IMR-90 (cell line): ENCODE data around the gene DLG5. TPM values are rescaled to one million over a fixed set of nuclear protein-coding genes. Genes with fewer than 3 reads are reported as not detected.
A peak's percentile ranks its signal among the peaks of the same experiment; 100 is the strongest.

Experiments used
- ATAC-seq: fragments of 200-7000 bp; cut with Tn5 transposase; 2 replicates; pipeline ENCODE4 v1.9.1; 2020; ENCODE audit warnings: low read depth, mild to moderate bottlenecking, moderate library complexity
- BruUV-seq: library from RNA; stranded (reverse); fragments of 400-500 nt; replicated peaks from 2 replicates; lab custom pipeline; 2021; lab: Mats Ljungman, UMichigan
- CTCF ChIA-PET: fragments of 300-600 bp; formaldehyde crosslinking; extraction: SDS; loops from one replicate; lab custom pipeline; 2021; ENCODE audit warnings: antibody characterized with exemption; lab: Yijun Ruan, JAX
- POLR2A ChIA-PET: fragments of 300-600 bp; sonication (Branson Sonifier 250); formaldehyde crosslinking; loops from one replicate; lab custom pipeline; 2022; ENCODE audit warnings: antibody characterized with exemption; ENCODE audit not compliant: unreplicated experiment; lab: Charles Lee
- DNase-seq: peaks from one replicate; pipeline ENCODE4 v3.0.0; 2013
- H2AFZ ChIP-seq: replicated peaks from 2 replicates; pipeline ENCODE3; 2013; ENCODE audit warnings: low read length, mild to moderate bottlenecking; ENCODE audit not compliant: poor library complexity
- H2AK5ac ChIP-seq: 2 replicates; pipeline ENCODE4 v1.6.1; 2013; ENCODE audit warnings: low read depth, low read length, inconsistent platforms
- H2AK9ac ChIP-seq: replicated peaks from 2 replicates; pipeline ENCODE3; 2013; ENCODE audit warnings: mild to moderate bottlenecking, low read depth, low read length, moderate library complexity; ENCODE audit not compliant: poor library complexity
- H2BK120ac ChIP-seq: 2 replicates; pipeline ENCODE4 v1.6.1; 2013; ENCODE audit warnings: low read depth, low read length, inconsistent platforms
- H2BK15ac ChIP-seq: 3 replicates; pipeline ENCODE4 v1.6.1; 2013; ENCODE audit warnings: low read depth, low read length, inconsistent platforms
- H2BK20ac ChIP-seq: 2 replicates; pipeline ENCODE4 v1.6.1; 2013; ENCODE audit warnings: low read depth, mild to moderate bottlenecking, inconsistent platforms, low read length, moderate library complexity
- H2BK5ac ChIP-seq: 2 replicates; pipeline ENCODE4 v1.6.1; 2013; ENCODE audit warnings: mild to moderate bottlenecking, low read depth, low read length, inconsistent platforms; ENCODE audit not compliant: poor library complexity, severe bottlenecking
- H3K14ac ChIP-seq: replicated peaks from 2 replicates; pipeline ENCODE4 v1.6.1; 2013; ENCODE audit warnings: low read depth, low read length, inconsistent platforms
- H3K18ac ChIP-seq: 2 replicates; pipeline ENCODE4 v1.6.1; 2013; ENCODE audit warnings: low read depth, low read length, control low read depth
- H3K23ac ChIP-seq: 2 replicates; pipeline ENCODE4 v1.6.1; 2013; ENCODE audit warnings: low read depth, low read length, inconsistent platforms
- H3K27ac ChIP-seq: 2 replicates; pipeline ENCODE4 v1.5.1; 2013; ENCODE audit warnings: mild to moderate bottlenecking, control low read depth, low read length; ENCODE audit not compliant: insufficient read depth
- H3K27me3 ChIP-seq: 2 replicates; pipeline ENCODE4 v1.6.1; 2013; ENCODE audit warnings: low read length; ENCODE audit not compliant: control insufficient read depth, insufficient read depth
- H3K36me3 ChIP-seq: 2 replicates; pipeline ENCODE4 v1.6.1; 2013; ENCODE audit warnings: low read length, mixed read lengths; ENCODE audit not compliant: control insufficient read depth, insufficient read depth
- H3K4ac ChIP-seq: 2 replicates; pipeline ENCODE4 v1.6.1; 2013; ENCODE audit warnings: low read depth, low read length, inconsistent platforms
- H3K4me1 ChIP-seq: 2 replicates; pipeline ENCODE4 v1.6.1; 2013; ENCODE audit warnings: low read length, mixed read lengths; ENCODE audit not compliant: control insufficient read depth, insufficient read depth
- H3K4me2 ChIP-seq: 2 replicates; pipeline ENCODE4 v1.6.1; 2013; ENCODE audit warnings: low read depth, mild to moderate bottlenecking, control low read depth, low read length, moderate library complexity
- H3K4me3 ChIP-seq: 2 replicates; pipeline ENCODE4 v1.5.1; 2013; ENCODE audit warnings: low read depth, mild to moderate bottlenecking, control low read depth, low read length, moderate library complexity; ENCODE audit not compliant: insufficient read depth
- H3K56ac ChIP-seq: 2 replicates; pipeline ENCODE4 v1.6.1; 2013; ENCODE audit warnings: low read length, inconsistent platforms; ENCODE audit not compliant: insufficient read depth; ENCODE audit errors: extremely low read depth
- H3K79me1 ChIP-seq, 2 experiments: 2 replicates each; pipeline ENCODE4 v1.6.1; 2013; ENCODE audit warnings: low read length in 2 of 2, inconsistent platforms in 1 of 2, low read depth in 1 of 2
- H3K9ac ChIP-seq: 2 replicates; pipeline ENCODE4 v1.6.1; 2013; ENCODE audit warnings: low read depth, low read length, control low read depth
- H3K9me1 ChIP-seq: 2 replicates; pipeline ENCODE4 v1.6.1; 2013; ENCODE audit warnings: low read length, inconsistent platforms; ENCODE audit not compliant: insufficient read depth
- H3K9me3 ChIP-seq: 2 replicates; pipeline ENCODE4 v1.6.1; 2013; ENCODE audit warnings: low read length; ENCODE audit not compliant: control insufficient read depth, insufficient read depth
- H4K20me1 ChIP-seq: 2 replicates; pipeline ENCODE4 v1.6.1; 2013; ENCODE audit warnings: low read length, inconsistent platforms; ENCODE audit not compliant: insufficient read depth
- H4K5ac ChIP-seq: 2 replicates; pipeline ENCODE4 v1.6.1; 2013; ENCODE audit warnings: mild to moderate bottlenecking, low read depth, low read length, control low read depth
- H4K8ac ChIP-seq, 2 experiments: 2 replicates each; pipeline ENCODE4 v1.6.1; 2013; ENCODE audit warnings: low read depth in 2 of 2, low read length in 2 of 2, control low read depth in 1 of 2, inconsistent platforms in 1 of 2
- H4K91ac ChIP-seq: 2 replicates; pipeline ENCODE4 v1.6.1; 2013; ENCODE audit warnings: low read depth, low read length, inconsistent platforms; ENCODE audit not compliant: insufficient read depth
- CEBPB ChIP-seq: IDR thresholded peaks from 2 replicates; pipeline ENCODE4 v1.6.1; 2012; ENCODE audit warnings: low read depth, low read length, improper control_type of control experiment
- FOS ChIP-seq: fragments of 150-350 bp; IDR thresholded peaks from 2 replicates; pipeline ENCODE4 v1.6.1; 2016; ENCODE audit warnings: low read depth, low read length
- MAFK ChIP-seq: IDR thresholded peaks from 2 replicates; pipeline ENCODE4 v1.6.1; 2012; ENCODE audit warnings: low read depth, low read length, improper control_type of control experiment
- MAZ ChIP-seq: IDR thresholded peaks from 2 replicates; pipeline ENCODE4 v1.6.1; 2012; ENCODE audit warnings: low read depth, mild to moderate bottlenecking, low read length, improper control_type of control experiment, moderate library complexity, borderline replicate concordance
- WGBS, 2 experiments: methylation state at CpG; one replicate each; pipeline versions ENCODE4 v1.1.5 to v1.1.7; 2013; ENCODE audit warnings: missing lambda C conversion rate in 2 of 2; ENCODE audit not compliant: insufficient read length in 1 of 2; ENCODE audit errors: extremely low coverage in 2 of 2; 5-methylcytosine and 5-hydroxymethylcytosine counted together
- dilution Hi-C: fragments of 300-500 bp; cut with HindIII; formaldehyde crosslinking; loops from one replicate; pipeline ENCODE4 v1.14.3; 2018; ENCODE audit warnings: low sequenced_read_pairs; ENCODE audit not compliant: unreplicated experiment
- in situ Hi-C: fragments of 300-500 bp; cut with MboI; formaldehyde crosslinking; loops from 3 replicates; pipeline ENCODE4 v1.14.3; 2019; ENCODE audit warnings: low sequenced_read_pairs, inconsistent platforms, mixed read lengths
- intact Hi-C: fragments of 100-400 bp; cut with micrococcal nuclease; formaldehyde crosslinking; loops from 2 replicates; pipeline ENCODE4 v1.10.0; 2022
- polyA plus RNA-seq, 3 experiments: library from polyadenylated mRNA; depleted of rRNA; stranded (reverse); fragments of >200 nt; gene quantifications; 2 replicates each; pipeline ENCODE4 v1.2.3, GENCODE V29; 2012; ENCODE audit warnings: low replicate concordance in 1 of 3
- total RNA-seq: library from RNA; depleted of rRNA; stranded (reverse); fragments of >200 nt; gene quantifications from 2 replicates; pipeline ENCODE4 v1.2.3, GENCODE V29; 2012
- TF ChIP-seq, protein P1 (sequence below): fragments of 150-350 bp; IDR thresholded peaks from 2 replicates; pipeline ENCODE4 v1.6.1; 2017; ENCODE audit warnings: mild to moderate bottlenecking, antibody characterized with exemption, low read length, low read depth
- TF ChIP-seq, protein P2 (sequence below): conservative IDR thresholded peaks from 2 replicates; pipeline ENCODE4 v1.5.1; 2012; ENCODE audit warnings: mild to moderate bottlenecking, low read depth, low read length, improper control_type of control experiment

The DLG5 gene
- total and polyA plus RNA-seq, 2 of the 4 experiments (the other 2 are of a cell fraction) = 12.7 to 28.7 TPM

DNA sequence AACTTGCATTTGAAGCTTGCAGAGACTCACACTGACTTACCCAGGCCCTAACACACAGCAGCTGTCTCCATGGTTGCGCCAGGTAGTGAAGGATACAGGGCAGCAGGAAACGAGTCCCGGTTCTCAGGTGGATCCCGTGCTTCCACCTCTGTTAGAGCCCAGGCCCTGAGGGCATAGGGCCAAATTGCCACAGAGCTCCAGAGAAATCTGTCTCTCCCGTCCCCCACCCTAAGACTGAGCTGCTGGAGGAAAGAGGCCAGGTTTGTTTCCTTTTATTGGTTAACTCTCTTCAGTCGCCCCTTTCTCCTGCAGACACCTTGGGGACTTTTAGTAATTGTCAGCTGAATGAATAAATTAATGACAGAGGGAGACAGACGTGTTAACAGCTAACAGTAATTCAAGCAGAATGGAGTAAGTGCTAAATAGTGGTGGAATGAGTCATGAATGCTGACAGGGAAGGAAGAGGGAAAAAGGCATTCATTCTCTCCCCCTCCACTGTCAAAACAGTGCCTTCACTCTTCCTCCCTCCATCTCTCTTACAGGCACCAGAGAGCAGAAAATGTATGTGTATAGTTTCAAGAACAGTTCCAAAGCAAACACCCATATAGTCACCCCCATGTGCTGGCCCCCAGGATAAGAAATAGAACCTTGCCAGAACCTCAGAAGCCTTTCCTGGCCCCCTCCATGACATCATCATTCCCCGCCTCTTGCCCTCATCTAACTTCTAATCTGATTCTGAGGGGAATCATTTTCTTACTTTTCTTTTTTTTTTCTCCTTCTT, 16.8 kb upstream of the DLG5 start:
- BruUV-seq = no TSS peak
- Histone ChIP-seq H3K27me3 (no peaks in the 10 kb centered on the region), H2AFZ (peak overlapping the region; percentile 58), H2AK5ac (peak overlapping the region; percentile 83), H3K18ac (no peak overlapping the region), H3K9me3 (no peaks in the 10 kb centered on the region), H4K91ac (peak overlapping the region; percentile 36), H3K4me1 (peaks cover 14% of the 10 kb centered on the region), H3K9ac (no peak overlapping the region), H3K4ac (peak overlapping the region; percentile 71), H3K14ac (peak overlapping the region; percentile 70), H3K27ac (peak overlapping the region; percentile 45), H2AK9ac (peak overlapping the region; percentile 66), H2BK20ac (peak overlapping the region; percentile 92), H2BK15ac (peak overlapping the region; percentile 69; the same call in 1 of the 3 replicates), H3K23ac (peak overlapping the region; percentile 63; the same call in 1 of the 2 replicates), H2BK120ac (peak overlapping the region; percentile 80), H2BK5ac (peak overlapping the region; percentile 22), H4K5ac (no peak overlapping the region), H3K4me3 (no peak overlapping the region), H3K56ac (no peak overlapping the region), H4K20me1 (peaks cover 2% of the 10 kb centered on the region; the same call in 1 of the 2 replicates), H4K8ac (peak overlapping the region in 1 of 2 experiments; percentile 16; a peak in 1 of 4 replicates), H3K36me3 (no peaks in the 10 kb centered on the region), H3K4me2 (peak overlapping the region; percentile 45), H3K79me1 (no peaks in the 10 kb centered on the region), H3K9me1 (peaks cover 5% of the 10 kb centered on the region; the same call in 1 of the 2 replicates)
- in situ Hi-C loops = no loop called here
- dilution Hi-C loops = no loop called here
- TF ChIP-seq MAFK (0 out of 2 replicates have a peak, but pooled peaks have one; percentile 12), CEBPB (peak; percentile 16; the same call in 1 of the 2 replicates), FOS (peak; percentile 82), MAZ (0 out of 2 replicates have a peak, but pooled peaks have one; percentile 9)
- TF ChIP-seq, protein P1, sequence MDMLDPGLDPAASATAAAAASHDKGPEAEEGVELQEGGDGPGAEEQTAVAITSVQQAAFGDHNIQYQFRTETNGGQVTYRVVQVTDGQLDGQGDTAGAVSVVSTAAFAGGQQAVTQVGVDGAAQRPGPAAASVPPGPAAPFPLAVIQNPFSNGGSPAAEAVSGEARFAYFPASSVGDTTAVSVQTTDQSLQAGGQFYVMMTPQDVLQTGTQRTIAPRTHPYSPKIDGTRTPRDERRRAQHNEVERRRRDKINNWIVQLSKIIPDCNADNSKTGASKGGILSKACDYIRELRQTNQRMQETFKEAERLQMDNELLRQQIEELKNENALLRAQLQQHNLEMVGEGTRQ = no peak
- TF ChIP-seq, protein P2, sequence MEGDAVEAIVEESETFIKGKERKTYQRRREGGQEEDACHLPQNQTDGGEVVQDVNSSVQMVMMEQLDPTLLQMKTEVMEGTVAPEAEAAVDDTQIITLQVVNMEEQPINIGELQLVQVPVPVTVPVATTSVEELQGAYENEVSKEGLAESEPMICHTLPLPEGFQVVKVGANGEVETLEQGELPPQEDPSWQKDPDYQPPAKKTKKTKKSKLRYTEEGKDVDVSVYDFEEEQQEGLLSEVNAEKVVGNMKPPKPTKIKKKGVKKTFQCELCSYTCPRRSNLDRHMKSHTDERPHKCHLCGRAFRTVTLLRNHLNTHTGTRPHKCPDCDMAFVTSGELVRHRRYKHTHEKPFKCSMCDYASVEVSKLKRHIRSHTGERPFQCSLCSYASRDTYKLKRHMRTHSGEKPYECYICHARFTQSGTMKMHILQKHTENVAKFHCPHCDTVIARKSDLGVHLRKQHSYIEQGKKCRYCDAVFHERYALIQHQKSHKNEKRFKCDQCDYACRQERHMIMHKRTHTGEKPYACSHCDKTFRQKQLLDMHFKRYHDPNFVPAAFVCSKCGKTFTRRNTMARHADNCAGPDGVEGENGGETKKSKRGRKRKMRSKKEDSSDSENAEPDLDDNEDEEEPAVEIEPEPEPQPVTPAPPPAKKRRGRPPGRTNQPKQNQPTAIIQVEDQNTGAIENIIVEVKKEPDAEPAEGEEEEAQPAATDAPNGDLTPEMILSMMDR = no peak
- ChIA-PET POLR2A (no interaction called here), CTCF (no interaction called here)
- WGBS, 2 experiments = no CpG with 5 or more reads among the region's 8 CpGs
- ATAC-seq = peak; percentile 77
- DNase-seq = peak; percentile 73
- intact Hi-C loops = no loop called here
